ENCODE measurements around the gene RPS21.

Gene RPS21

DNA sequence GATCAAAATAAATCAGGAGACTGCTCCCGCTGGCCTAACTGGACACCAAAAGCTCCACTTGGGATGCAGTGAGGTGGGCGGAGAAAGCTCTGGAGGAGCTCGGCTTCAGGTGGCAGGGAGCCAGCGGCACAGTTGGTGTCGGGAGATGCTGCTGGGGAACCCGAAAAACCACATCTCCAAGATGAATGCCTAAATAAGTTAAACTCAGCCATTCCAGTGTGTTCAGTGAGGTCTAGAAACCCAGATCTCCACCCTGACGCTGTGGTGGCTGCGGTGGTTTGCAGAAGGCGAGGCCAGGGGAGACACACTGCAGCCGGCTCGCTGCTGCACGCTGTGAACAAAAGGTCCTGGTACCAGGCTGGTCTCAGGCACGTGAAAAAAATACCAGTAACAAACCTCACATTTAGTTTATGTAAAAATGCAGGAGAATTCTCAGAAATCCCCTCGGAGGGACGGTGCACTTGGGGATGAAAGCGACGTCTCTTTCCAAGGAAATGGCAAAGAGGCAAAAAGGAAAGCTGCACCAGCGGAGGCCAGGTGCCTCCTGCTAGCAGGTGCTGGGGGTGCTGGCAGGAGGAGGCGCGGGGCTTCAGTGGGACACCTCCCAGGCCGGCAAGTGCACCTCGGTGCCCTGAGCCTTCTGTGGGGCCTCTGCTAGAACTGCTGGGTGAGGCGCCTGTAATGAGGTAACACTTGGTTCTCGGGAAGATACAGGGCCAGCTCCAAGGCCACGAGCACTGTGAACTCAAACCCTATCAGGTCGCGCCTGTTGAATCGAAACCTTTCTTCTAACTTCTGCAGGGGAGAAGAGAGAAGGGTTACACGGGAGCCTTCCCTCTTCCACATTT lies 3.6 kb downstream of the RPS21 start:
- H3K79me2 ChIP-seq (ENCODE audit: insufficient read depth, low read length): peaks cover 52% of the 10 kb centered on the region
- H3F3A ChIP-seq (ENCODE audit: low read depth): no peaks in the 10 kb centered on the region; the same call in 1 of the 2 replicates
- peaks cover 5% of the 10 kb centered on the region for H3K27me3 ChIP-seq (ENCODE audit: insufficient read depth, low read length, poor library complexity, severe bottlenecking)
- TF ChIP-seq EZH2phosphoT487 (IDR thresholded peaks at IDR 0.05; ENCODE audit: borderline replicate concordance): no peak
- TF ChIP-seq, protein P1, sequence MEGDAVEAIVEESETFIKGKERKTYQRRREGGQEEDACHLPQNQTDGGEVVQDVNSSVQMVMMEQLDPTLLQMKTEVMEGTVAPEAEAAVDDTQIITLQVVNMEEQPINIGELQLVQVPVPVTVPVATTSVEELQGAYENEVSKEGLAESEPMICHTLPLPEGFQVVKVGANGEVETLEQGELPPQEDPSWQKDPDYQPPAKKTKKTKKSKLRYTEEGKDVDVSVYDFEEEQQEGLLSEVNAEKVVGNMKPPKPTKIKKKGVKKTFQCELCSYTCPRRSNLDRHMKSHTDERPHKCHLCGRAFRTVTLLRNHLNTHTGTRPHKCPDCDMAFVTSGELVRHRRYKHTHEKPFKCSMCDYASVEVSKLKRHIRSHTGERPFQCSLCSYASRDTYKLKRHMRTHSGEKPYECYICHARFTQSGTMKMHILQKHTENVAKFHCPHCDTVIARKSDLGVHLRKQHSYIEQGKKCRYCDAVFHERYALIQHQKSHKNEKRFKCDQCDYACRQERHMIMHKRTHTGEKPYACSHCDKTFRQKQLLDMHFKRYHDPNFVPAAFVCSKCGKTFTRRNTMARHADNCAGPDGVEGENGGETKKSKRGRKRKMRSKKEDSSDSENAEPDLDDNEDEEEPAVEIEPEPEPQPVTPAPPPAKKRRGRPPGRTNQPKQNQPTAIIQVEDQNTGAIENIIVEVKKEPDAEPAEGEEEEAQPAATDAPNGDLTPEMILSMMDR (conservative IDR thresholded peaks at IDR 0.05; ENCODE audit: low read length): no peak
- H3K9me3 ChIP-seq (ENCODE audit: insufficient read depth, low read depth, low read length): no peaks in the 10 kb centered on the region
- H3K36me3 ChIP-seq (ENCODE audit: insufficient read depth, low read length): peaks cover 25% of the 10 kb centered on the region; the same call in 1 of the 2 replicates
- H4K20me1 ChIP-seq (ENCODE audit: insufficient read depth, low read length, poor library complexity, severe bottlenecking): peaks cover 40% of the 10 kb centered on the region
- no peak overlapping the region for H3K4me3 ChIP-seq (ENCODE audit: low read length, poor library complexity, severe bottlenecking)
- H3K9me2 ChIP-seq (replicated peaks; ENCODE audit: low read depth, low read length): no peaks in the 10 kb centered on the region
- H3K4me2 ChIP-seq (ENCODE audit: low read depth, low read length, poor library complexity, severe bottlenecking): no peak overlapping the region
- H3K9ac ChIP-seq (ENCODE audit: low read depth, low read length, poor library complexity, severe bottlenecking): no peak overlapping the region
- peaks cover 21% of the 10 kb centered on the region for H3K4me1 ChIP-seq (ENCODE audit: insufficient read depth, low read length, poor library complexity, severe bottlenecking)
- H2AFZ ChIP-seq (ENCODE audit: low read length): no peak overlapping the region

DNA sequence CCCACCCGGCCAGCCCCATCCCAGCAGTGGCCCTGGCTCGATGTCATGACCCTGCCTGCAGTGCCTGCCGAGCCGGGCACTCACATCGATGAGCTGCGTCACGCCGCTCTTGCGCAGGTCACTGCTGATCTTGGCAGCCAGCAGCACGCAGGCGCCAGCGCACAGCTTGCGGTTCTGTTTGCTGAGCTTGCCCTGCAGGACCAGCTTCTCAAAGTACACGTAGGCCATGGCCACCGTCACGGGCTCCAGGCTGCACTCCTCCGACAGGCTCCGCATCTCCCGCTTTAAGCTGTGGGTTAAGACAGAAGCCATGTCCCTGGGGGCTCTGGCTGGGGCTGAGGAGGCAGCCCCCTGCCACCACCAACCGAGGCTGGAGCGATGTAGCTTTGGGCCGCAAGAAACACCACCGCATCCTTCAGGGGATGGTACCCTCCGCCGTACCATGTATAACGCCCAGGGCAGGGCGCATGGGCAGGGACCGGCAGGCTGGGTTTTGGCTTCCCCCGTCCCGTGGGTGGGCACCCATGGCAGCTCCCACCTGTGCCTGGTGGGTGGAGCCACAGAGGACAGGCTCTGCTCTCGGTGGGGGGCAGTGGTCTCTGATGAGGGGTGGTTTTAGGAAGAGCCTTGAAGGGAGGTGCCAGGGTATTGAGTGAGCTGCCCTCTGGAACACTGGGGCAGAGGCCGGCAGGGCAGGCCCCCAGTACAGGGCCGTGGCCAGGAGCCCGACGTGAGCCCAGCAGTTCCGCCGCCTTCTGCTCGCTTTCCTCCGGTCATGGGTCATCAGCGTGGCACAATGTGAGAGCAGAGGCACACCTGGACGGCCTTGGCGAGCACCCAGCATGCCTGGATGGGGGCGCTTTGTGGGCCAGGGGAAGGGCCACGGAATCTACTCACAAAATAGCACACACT lies 4.5 kb downstream of the RPS21 start:
- Histone ChIP-seq H3K36me3 (ENCODE audit: insufficient read depth, low read length) (peaks cover 25% of the 10 kb centered on the region; the same call in 1 of the 2 replicates), H3K4me2 (ENCODE audit: low read depth, low read length, poor library complexity, severe bottlenecking) (no peak overlapping the region), H3F3A (ENCODE audit: low read depth) (no peaks in the 10 kb centered on the region; the same call in 1 of the 2 replicates), H3K4me3 (ENCODE audit: low read length, poor library complexity, severe bottlenecking) (no peak overlapping the region), H3K9me3 (ENCODE audit: insufficient read depth, low read depth, low read length) (no peaks in the 10 kb centered on the region), H3K79me2 (ENCODE audit: insufficient read depth, low read length) (peaks cover 43% of the 10 kb centered on the region), H3K9ac (ENCODE audit: low read depth, low read length, poor library complexity, severe bottlenecking) (no peak overlapping the region), H3K4me1 (ENCODE audit: insufficient read depth, low read length, poor library complexity, severe bottlenecking) (peaks cover 16% of the 10 kb centered on the region), H3K27me3 (ENCODE audit: insufficient read depth, low read length, poor library complexity, severe bottlenecking) (peaks cover 5% of the 10 kb centered on the region), H3K9me2 (replicated peaks; ENCODE audit: low read depth, low read length) (no peaks in the 10 kb centered on the region), H4K20me1 (ENCODE audit: insufficient read depth, low read length, poor library complexity, severe bottlenecking) (peaks cover 34% of the 10 kb centered on the region), H2AFZ (ENCODE audit: low read length) (no peak overlapping the region)
- TF ChIP-seq, protein P1 (conservative IDR thresholded peaks at IDR 0.05; ENCODE audit: low read length): no peak
- TF ChIP-seq EZH2phosphoT487 (IDR thresholded peaks at IDR 0.05; ENCODE audit: borderline replicate concordance): no peak

DNA sequence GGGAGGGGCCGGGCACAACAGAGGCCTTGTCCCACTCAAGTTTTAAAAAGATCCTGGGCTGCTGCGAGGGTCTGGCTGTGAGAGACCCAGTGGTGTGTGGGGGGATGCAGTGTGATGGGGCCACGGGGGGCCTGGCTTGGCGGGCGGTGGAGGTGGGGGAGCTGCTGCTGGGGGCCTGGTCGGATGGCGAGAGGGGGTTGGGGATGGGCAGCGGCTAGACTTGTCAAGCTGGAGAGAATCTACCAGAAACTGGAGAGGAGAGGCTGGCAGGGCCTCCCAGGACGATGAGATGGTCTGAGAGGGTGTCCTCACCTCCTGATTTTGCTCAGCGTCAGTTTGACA lies 5.1 kb downstream of the RPS21 start:
- H3K79me2 ChIP-seq (ENCODE audit: insufficient read depth, low read length): peaks cover 37% of the 10 kb centered on the region
- peaks cover 15% of the 10 kb centered on the region for H3K4me1 ChIP-seq (ENCODE audit: insufficient read depth, low read length, poor library complexity, severe bottlenecking)
- H4K20me1 ChIP-seq (ENCODE audit: insufficient read depth, low read length, poor library complexity, severe bottlenecking): peaks cover 30% of the 10 kb centered on the region
- no peak overlapping the region for H2AFZ ChIP-seq (ENCODE audit: low read length)
- peaks cover 25% of the 10 kb centered on the region; the same call in 1 of the 2 replicates for H3K36me3 ChIP-seq (ENCODE audit: insufficient read depth, low read length)
- no peaks in the 10 kb centered on the region for H3K9me3 ChIP-seq (ENCODE audit: insufficient read depth, low read depth, low read length)
- H3F3A ChIP-seq (ENCODE audit: low read depth): no peaks in the 10 kb centered on the region; the same call in 1 of the 2 replicates
- TF ChIP-seq EZH2phosphoT487 (IDR thresholded peaks at IDR 0.05; ENCODE audit: borderline replicate concordance): no peak
- TF ChIP-seq, protein P1 (conservative IDR thresholded peaks at IDR 0.05; ENCODE audit: low read length): no peak
- no peaks in the 10 kb centered on the region for H3K9me2 ChIP-seq (replicated peaks; ENCODE audit: low read depth, low read length)
- no peak overlapping the region for H3K4me3 ChIP-seq (ENCODE audit: low read length, poor library complexity, severe bottlenecking)
- H3K27me3 ChIP-seq (ENCODE audit: insufficient read depth, low read length, poor library complexity, severe bottlenecking): peaks cover 4% of the 10 kb centered on the region
- H3K9ac ChIP-seq (ENCODE audit: low read depth, low read length, poor library complexity, severe bottlenecking): no peak overlapping the region
- H3K4me2 ChIP-seq (ENCODE audit: low read depth, low read length, poor library complexity, severe bottlenecking): no peak overlapping the region

Measured in Loucy (cell line).